Endothelial cell of umbilical vein (primary cell): Measurements from ENCODE around the gene MOCOS. TPM values are rescaled to one million over a fixed set of nuclear protein-coding genes. Genes with fewer than 3 reads are reported as not detected.

Experiments used
- BruUV-seq: library from RNA; stranded (reverse); fragments of 400-500 nt; replicated peaks from 2 replicates; lab custom pipeline; 2021; lab: Mats Ljungman, UMichigan
- CTCF ChIA-PET: fragments of 300-600, 350-600 bp; sonication (Branson Sonifier 250); formaldehyde crosslinking; loops from one replicate; lab custom pipeline; 2021; ENCODE audit warnings: antibody characterized with exemption, inconsistent platforms; lab: Charles Lee
- POLR2A ChIA-PET: fragments of 300-600, 350-600 bp; sonication (Branson Sonifier 250); formaldehyde crosslinking; loops from one replicate; lab custom pipeline; 2021; ENCODE audit warnings: antibody characterized with exemption, inconsistent platforms; lab: Charles Lee
- DNase-seq: peaks from one replicate; pipeline ENCODE4 v3.0.0-alpha.2; 2011; ENCODE audit warnings: low read depth, low spot score
- FAIRE-seq: peaks from 2 replicates; lab custom pipeline; 2011; peaks lifted over from hg19 to GRCh38; lab: Jason Lieb, UNC
- H2AFZ ChIP-seq: 2 replicates; pipeline ENCODE4 v1.6.0; 2012; ENCODE audit warnings: low read depth, low read length, control low read depth, inconsistent platforms
- H3K27ac ChIP-seq: 2 replicates; pipeline ENCODE4 v1.5.1; 2011; ENCODE audit warnings: low read depth, mild to moderate bottlenecking, control low read depth, low read length, moderate library complexity; ENCODE audit not compliant: insufficient read depth
- H3K27me3 ChIP-seq, 2 experiments: 2 replicates each; pipeline versions ENCODE4 v1.6.0 to v1.6.1; 2011; ENCODE audit warnings: low read length in 2 of 2, mixed read lengths in 1 of 2; ENCODE audit not compliant: control insufficient read depth in 2 of 2, insufficient read depth in 2 of 2
- H3K36me3 ChIP-seq, 2 experiments: 2 replicates in 1 of 2; 3 replicates in 1 of 2; pipeline ENCODE4 v1.5.1; 2011; ENCODE audit warnings: low read length in 2 of 2, mild to moderate bottlenecking in 1 of 2, moderate library complexity in 1 of 2; ENCODE audit not compliant: control insufficient read depth in 2 of 2, insufficient read depth in 2 of 2; ENCODE audit errors: extremely low read depth in 1 of 2
- H3K4me1 ChIP-seq: 3 replicates; pipeline ENCODE4 v1.5.1; 2011; ENCODE audit warnings: mild to moderate bottlenecking, low read length; ENCODE audit not compliant: control insufficient read depth, insufficient read depth; ENCODE audit errors: extremely low read depth
- H3K4me2 ChIP-seq: 2 replicates; pipeline ENCODE4 v1.6.1; 2011; ENCODE audit warnings: low read length, control low read depth, mixed read lengths; ENCODE audit not compliant: insufficient read depth
- H3K4me3 ChIP-seq, 3 experiments: fragments of 200-600 bp in 1 of 3; sonication (generic), shearing (Covaris generic) in 1 of 3; replicated peaks in 1 of 3; 2 replicates each; pipeline ENCODE4 v1.5.1; 2011 to 2016; ENCODE audit warnings: control low read depth in 3 of 3, low read length in 3 of 3, mild to moderate bottlenecking in 2 of 3, inconsistent platforms in 1 of 3, low read depth in 1 of 3, moderate library complexity in 1 of 3; ENCODE audit not compliant: insufficient read depth in 1 of 3
- H3K79me2 ChIP-seq: 2 replicates; pipeline ENCODE4 v1.6.0; 2012; ENCODE audit warnings: low read length, inconsistent platforms; ENCODE audit not compliant: control insufficient read depth, insufficient read depth
- H3K9ac ChIP-seq: replicated peaks from 2 replicates; pipeline ENCODE3; 2011; ENCODE audit warnings: low read length, control low read depth; ENCODE audit not compliant: insufficient read depth; ENCODE audit errors: extremely low read depth
- H3K9me1 ChIP-seq: replicated peaks from 3 replicates; pipeline ENCODE4 v1.6.0; 2011; ENCODE audit warnings: mild to moderate bottlenecking, low read length; ENCODE audit not compliant: control insufficient read depth, insufficient read depth; ENCODE audit errors: extremely low read depth
- H3K9me3 ChIP-seq: replicated peaks from 2 replicates; pipeline ENCODE4 v1.5.1; 2012; ENCODE audit warnings: low read length, inconsistent platforms; ENCODE audit not compliant: control insufficient read depth, insufficient read depth
- H4K20me1 ChIP-seq: replicated peaks from 2 replicates; pipeline ENCODE3; 2011; ENCODE audit warnings: mild to moderate bottlenecking, low read length; ENCODE audit not compliant: control insufficient read depth, insufficient read depth; ENCODE audit errors: extremely low read depth
- EZH2 ChIP-seq: IDR thresholded peaks from 2 replicates; pipeline ENCODE4 v1.6.1; 2012; ENCODE audit warnings: borderline replicate concordance, low read depth, mild to moderate bottlenecking, moderate library complexity, low read length, inconsistent platforms; ENCODE audit not compliant: severe bottlenecking
- FOS ChIP-seq: IDR thresholded peaks from 2 replicates; pipeline ENCODE4 v1.6.1; 2011; ENCODE audit warnings: mild to moderate bottlenecking, low read length, moderate library complexity, borderline replicate concordance; ENCODE audit not compliant: insufficient read depth
- GATA2 ChIP-seq: IDR thresholded peaks from 2 replicates; pipeline ENCODE4 v1.7.0; 2011; ENCODE audit warnings: low read depth, mild to moderate bottlenecking, moderate library complexity, mixed read lengths, low read length; ENCODE audit not compliant: insufficient read length, insufficient read depth
- JUN ChIP-seq: IDR thresholded peaks from 2 replicates; pipeline ENCODE4 v1.6.1; 2011; ENCODE audit warnings: borderline replicate concordance, low read depth; ENCODE audit not compliant: insufficient read length, insufficient read depth
- MAX ChIP-seq: IDR thresholded peaks from 2 replicates; pipeline ENCODE4 v1.6.1; 2011; ENCODE audit not compliant: insufficient read depth, insufficient read length
- MYC ChIP-seq: IDR thresholded peaks from one replicate; pipeline ENCODE4 v1.6.1; 2011; ENCODE audit warnings: mild to moderate bottlenecking, low read depth, low read length
- POLR2A ChIP-seq: IDR thresholded peaks from 2 replicates; pipeline ENCODE4 v1.6.1; 2012; ENCODE audit warnings: low read depth, mild to moderate bottlenecking, control low read depth, low read length
- POLR2AphosphoS5 ChIP-seq: IDR thresholded peaks from 2 replicates; pipeline ENCODE4 v1.6.1; 2012; ENCODE audit warnings: low read depth, mild to moderate bottlenecking, control low read depth, low read length, moderate library complexity; ENCODE audit not compliant: insufficient read depth
- dilution Hi-C: fragments of 300-500 bp; cut with MboI; formaldehyde crosslinking; loops from one replicate; pipeline ENCODE4 v1.15.0; 2019; ENCODE audit warnings: low sequenced_read_pairs; ENCODE audit not compliant: extremely low pct_ligation_motif_present
- intact Hi-C: fragments of 100-400 bp; cut with micrococcal nuclease; formaldehyde crosslinking; loops from one replicate; pipeline ENCODE4 v1.10.0; 2022
- polyA plus RNA-seq, 4 experiments: library from polyadenylated mRNA; depleted of rRNA in 3 of 4; stranded (reverse) in 3 of 4; unstranded in 1 of 4; fragments of >200 nt; gene quantifications; 2 replicates each; pipeline versions ENCODE4 v1.2.1 to v1.2.3, GENCODE V29; 2011 to 2012; ENCODE audit warnings: missing spikeins in 1 of 4
- total RNA-seq: library from RNA; stranded (reverse); gene quantifications from 2 replicates; pipeline ENCODE4 v1.2.3, GENCODE V29; 2021
- TF ChIP-seq, protein P1 (sequence below), 2 donors: IDR thresholded peaks; 1 replicate in 1 of 2; 2 replicates in 1 of 2; pipeline ENCODE4 v1.5.1; 2011; ENCODE audit warnings: low read length in 2 of 2, mild to moderate bottlenecking in 2 of 2, moderate library complexity in 2 of 2, control low read depth in 1 of 2, inconsistent platforms in 1 of 2, low read depth in 1 of 2; ENCODE audit not compliant: insufficient read depth in 1 of 2; ENCODE audit errors: extremely low read depth in 1 of 2

The MOCOS gene
- total and polyA plus RNA-seq, 2 donors (not counting 3 experiments of a cell fraction or from before 2014, with no cell fraction given) = 0.18 to 0.88 TPM

- no peak for FAIRE-seq
- no peak for TF ChIP-seq FOS
- TF ChIP-seq, protein P1, sequence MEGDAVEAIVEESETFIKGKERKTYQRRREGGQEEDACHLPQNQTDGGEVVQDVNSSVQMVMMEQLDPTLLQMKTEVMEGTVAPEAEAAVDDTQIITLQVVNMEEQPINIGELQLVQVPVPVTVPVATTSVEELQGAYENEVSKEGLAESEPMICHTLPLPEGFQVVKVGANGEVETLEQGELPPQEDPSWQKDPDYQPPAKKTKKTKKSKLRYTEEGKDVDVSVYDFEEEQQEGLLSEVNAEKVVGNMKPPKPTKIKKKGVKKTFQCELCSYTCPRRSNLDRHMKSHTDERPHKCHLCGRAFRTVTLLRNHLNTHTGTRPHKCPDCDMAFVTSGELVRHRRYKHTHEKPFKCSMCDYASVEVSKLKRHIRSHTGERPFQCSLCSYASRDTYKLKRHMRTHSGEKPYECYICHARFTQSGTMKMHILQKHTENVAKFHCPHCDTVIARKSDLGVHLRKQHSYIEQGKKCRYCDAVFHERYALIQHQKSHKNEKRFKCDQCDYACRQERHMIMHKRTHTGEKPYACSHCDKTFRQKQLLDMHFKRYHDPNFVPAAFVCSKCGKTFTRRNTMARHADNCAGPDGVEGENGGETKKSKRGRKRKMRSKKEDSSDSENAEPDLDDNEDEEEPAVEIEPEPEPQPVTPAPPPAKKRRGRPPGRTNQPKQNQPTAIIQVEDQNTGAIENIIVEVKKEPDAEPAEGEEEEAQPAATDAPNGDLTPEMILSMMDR (IDR thresholded peaks at IDR 0.05; ENCODE audit: extremely low read depth in 1 of 2, insufficient read depth in 1 of 2, low read depth in 1 of 2, low read length in 2 of 2) = no peak
- no peak for TF ChIP-seq POLR2AphosphoS5
- no peak for TF ChIP-seq MAX
- TF ChIP-seq JUN = no peak
- no peak for TF ChIP-seq POLR2A
- no peak for TF ChIP-seq MYC
- no peak for TF ChIP-seq GATA2
- no peak for TF ChIP-seq EZH2
- DNase-seq = no peak
- POLR2A ChIA-PET = no interaction called here
- H3K27ac ChIP-seq = no peak overlapping the region
- peaks cover 0 to 8% of the 10 kb centered on the region in 2 experiments for H3K27me3 ChIP-seq
- no peak overlapping the region for H2AFZ ChIP-seq
- no peaks in the 10 kb centered on the region for H4K20me1 ChIP-seq
- CTCF ChIA-PET = no interaction called here
- no peaks in the 10 kb centered on the region for H3K79me2 ChIP-seq
- dilution Hi-C loops = no loop called here
- H3K4me3 ChIP-seq = no peak overlapping the region
- H3K36me3 ChIP-seq = no peaks in the 10 kb centered on the region
- peaks cover 6% of the 10 kb centered on the region for H3K4me1 ChIP-seq
- intact Hi-C loops = loop anchor here (5.0 kb wide), 2 partner anchors 112 to 118 kb away; partner anchors contain the start of genes FHOD3 and RPRD1A
- H3K4me2 ChIP-seq = no peak overlapping the region
- no peak overlapping the region for H3K9ac ChIP-seq
- no TSS peak for BruUV-seq
- H3K9me3 ChIP-seq = no peaks in the 10 kb centered on the region
- H3K9me1 ChIP-seq = no peaks in the 10 kb centered on the region
Observed at GRCh38 chr18:36185157-36185556, 2.1 kb upstream of the MOCOS start.
